Stimulated activated CD4-positive, alpha-beta T cell treated with anti-CD3 and anti-CD28 coated beads, Interleukin-1b, Interleukin-23, amount 100 ng/mL, for 48 hours (primary cell): Measurements from ENCODE around the gene GRIK4.

ENCODE experiments used
- DNase-seq: peaks from one replicate; pipeline ENCODE4 v3.0.0-alpha.2; 2020

GRIK4 gene

DNA sequence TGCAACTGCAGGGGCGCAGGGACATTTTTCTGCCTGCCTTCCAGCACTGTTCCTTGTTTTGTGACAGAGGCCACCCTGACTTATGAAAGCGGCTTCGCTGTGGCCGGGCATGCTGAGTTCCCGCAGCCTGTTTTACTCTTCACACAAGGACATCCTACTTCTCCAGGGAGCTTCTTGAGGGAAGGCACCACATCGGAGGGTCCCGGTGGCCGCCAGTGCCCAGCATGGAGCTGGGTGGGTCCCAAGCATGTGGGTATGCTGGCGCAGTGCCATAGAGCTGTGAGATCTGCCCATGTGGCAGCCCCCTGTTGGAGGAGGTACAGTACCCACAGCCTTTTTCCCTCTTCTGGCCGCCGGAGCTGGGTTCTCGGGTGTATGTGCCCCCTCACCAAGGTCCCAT is 136.1 kb downstream of the GRIK4 start:
- no peak for DNase-seq

DNA sequence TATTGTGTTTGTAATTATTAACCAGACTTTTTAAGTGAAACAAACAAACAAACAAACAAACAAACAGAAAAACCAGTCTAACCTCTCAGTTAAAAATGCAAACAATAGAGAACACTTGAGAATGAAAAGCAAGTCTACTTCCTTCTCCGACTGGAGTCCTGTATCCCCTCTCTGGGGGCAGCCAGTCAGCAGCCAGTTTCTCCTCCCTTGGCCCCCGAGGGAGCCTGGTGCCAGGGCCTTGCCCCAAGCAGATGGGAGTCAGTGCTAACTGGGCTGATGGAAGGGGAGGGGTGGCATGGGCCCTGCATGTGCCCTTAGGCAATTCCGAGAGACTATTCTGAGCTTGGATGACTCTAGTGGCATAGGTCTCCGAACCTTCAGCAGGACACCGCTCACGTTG is 137.2 kb downstream of the GRIK4 start:
- no peak for DNase-seq

DNA sequence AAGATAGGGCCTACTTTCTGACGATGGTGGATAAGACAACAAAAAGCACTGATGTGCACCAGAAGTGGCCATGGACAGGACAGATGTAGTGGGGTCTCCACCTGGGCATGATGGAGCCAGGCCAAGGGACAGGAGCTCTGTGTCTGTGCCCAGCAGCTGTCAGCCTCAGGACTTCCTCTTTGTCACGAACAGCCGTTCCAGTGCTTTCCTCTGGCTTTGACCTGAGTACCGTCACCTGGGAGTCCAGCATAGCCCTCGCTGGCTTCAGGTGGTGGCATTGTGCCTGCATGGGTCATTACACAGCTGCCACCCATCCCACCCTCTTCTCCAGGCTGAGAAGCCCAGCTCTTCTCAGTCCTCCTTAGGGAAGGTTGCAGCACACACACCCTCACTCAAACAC is 137.8 kb downstream of the GRIK4 start:
- DNase-seq: no peak

DNA sequence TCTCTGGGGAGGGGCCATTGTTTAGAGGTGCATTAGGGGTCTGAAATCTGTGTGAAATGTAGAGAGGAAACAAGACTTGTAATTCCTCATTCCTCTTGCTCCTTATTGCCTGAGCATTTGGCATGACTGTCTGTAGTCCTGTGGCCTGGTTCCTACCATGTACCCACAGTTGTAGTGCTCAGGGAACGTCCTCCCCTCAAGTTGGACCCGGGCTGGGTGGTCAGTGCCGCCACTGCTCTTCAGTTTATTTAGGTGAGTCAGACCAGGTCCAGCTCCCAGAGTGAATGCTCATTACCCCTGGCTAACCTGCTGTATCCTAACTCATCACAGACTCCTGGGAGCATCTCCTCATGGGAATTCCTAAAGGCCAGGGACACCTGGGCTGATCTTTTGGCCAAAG is 139.8 kb downstream of the GRIK4 start:
- DNase-seq: no peak

DNA sequence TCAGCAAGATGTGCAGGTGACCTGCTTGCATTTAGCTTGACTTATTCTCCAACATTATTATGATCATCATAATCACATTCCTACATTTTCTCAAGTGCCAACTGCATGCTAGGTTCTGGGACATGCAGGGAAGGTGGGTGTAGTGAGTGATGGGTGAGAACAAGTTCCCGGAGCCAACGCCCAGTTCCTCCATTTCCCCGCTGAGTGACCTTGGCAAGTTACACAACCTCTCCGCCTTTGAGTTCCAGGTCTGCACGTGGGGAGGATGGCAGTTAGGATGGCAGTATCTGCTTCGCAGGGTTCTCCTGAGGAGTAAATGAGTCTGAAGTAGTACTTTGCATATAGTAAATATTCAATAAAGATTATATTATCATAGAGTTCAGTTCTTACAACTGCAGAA is 140.3 kb downstream of the GRIK4 start:
- no peak for DNase-seq

DNA sequence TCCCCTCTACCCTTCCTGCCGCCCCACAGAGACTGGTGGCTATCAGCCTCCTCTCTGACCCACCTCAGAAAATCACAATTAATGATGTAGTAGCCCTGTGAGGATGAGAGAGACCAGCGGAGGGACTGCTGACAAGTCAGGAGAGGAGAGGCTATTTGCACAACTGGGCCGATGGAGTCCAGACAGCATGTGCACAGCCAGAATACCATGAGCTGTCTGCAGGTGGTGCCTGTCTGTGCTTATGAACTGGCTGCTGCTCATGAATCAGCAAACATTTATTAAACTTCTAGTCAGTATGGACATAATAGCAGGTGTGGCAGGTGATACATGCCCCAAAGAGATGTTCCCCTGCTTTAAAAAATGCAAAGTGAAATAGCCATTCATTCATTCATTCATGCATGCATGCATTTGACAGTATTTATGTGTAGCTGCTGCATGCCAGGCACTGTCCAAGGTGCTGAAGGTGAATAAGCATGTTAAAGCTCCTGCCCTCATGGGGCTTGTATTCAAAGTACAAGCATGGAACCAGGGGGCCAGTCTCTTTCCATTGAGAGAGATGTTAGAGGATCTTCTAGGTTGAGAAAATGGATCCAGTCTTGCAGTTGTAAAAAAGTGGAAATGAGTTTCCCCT is 141.3 kb downstream of the GRIK4 start:
- no peak for DNase-seq

DNA sequence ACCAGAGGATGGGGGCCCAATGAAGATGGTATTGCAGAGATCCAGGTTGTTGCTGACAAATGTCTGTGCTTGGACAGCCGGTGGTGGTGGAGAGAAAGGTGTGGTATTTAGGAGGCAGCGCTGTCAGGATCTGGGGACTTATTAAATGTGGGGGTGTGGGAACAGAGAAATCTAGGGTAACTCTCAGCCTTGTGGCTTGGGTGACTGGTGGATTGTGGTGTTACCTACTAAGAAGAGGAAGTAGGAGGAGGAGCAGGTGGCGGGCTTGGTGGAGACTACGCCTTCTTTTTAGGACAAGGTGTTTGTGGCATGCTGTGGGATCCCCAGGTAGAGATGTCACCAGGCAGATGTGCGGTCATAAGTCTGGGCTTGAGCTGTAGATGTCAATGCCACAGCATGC is 144.0 kb downstream of the GRIK4 start:
- DNase-seq: no peak

DNA sequence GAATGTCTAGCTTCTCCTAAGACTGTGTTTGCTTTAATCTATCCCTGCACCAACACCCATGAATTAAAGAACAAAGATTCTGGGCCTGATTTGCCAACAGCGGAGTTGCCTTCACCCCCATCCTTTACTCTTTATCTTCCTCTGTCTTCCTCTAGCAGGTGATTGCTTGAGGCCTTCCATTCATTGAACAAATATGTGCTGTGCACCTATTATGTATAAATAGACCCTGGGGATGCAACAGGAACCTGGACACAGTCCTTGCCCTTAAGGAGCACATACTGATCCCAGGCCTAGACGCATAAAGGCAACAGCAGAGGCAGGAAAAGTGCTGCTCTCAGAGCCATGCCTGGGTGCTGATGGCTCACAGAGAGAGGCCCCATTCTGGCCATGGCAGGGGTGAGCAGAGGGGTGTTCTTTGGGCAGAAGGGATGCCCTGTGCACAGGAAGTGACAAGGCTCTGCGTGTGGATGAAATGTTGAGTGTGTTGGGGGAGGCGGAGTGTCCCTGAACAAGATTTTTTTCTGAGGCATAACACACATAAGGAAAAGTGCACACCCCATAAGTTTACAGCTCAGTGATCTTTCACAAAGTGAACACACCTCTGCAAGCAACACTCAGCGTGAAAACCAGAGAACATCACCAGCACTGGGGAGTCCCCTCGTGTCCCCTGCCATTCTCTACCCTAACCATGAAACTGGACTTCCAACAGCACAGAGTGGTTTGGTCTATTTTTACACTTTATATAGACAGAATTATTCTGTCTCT is 145.9 kb downstream of the GRIK4 start:
- DNase-seq: no peak

DNA sequence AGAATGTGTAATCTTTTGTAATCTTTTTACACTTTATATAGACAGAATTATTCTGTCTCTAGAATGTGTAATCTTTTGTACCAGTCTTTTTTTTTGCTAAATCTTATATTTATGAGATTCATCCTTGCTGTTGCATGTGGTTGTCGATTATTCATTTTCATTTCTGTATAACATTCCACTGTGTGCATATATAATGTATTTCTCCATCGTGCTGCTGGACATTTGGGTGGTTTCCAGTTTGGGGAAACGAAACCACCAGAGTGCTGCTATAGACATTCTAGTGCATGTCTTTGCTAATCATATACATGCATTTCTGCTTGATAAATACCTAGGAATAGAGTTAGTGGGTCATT is 146.5 kb downstream of the GRIK4 start:
- no peak for DNase-seq

DNA sequence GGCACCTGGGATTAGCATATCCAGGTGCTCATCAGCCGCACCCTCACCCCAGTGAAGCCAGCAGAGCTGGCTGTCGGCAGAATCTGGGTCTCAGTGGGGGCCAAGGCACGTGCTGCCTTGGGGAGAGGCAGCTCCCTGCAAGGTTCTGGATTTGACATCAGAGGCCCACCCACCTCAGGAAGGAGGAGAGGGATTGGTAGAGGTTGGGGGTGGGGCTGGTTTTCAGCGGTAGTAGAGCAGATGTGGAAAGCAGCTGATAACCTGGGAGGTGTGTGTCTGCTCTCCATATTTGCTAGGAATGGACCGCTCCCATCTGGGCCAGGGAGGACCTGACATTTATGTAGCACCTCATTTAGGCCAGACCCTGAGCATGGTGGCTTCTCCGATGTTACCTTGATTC is 147.5 kb downstream of the GRIK4 start:
- no peak for DNase-seq

DNA sequence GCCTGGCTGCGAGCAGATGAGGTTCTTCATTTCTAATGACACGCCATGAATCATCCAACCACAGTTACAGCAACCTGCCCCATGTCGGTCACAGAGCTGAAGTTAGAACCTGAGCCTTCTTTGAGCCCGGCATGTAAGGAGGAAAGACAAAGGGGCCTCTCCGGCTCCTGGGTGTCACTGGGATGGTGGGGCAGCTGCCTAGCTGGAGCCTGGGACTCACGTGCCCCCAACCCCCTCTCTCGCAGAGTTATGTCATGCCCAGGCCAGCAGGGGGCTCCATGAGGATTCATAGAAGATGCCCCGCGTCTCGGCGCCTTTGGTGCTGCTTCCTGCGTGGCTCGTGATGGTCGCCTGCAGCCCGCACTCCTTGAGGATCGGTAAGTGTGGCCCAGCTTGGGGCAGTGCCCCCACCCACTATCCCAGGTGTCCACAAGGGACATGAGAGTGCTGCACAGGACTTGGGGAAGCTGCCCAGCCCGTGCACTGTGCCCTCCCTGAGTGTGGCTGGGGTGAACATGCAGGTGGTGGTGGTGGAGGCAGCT is 148.5 kb downstream of the GRIK4 start:
- peak; percentile 10 for DNase-seq

DNA sequence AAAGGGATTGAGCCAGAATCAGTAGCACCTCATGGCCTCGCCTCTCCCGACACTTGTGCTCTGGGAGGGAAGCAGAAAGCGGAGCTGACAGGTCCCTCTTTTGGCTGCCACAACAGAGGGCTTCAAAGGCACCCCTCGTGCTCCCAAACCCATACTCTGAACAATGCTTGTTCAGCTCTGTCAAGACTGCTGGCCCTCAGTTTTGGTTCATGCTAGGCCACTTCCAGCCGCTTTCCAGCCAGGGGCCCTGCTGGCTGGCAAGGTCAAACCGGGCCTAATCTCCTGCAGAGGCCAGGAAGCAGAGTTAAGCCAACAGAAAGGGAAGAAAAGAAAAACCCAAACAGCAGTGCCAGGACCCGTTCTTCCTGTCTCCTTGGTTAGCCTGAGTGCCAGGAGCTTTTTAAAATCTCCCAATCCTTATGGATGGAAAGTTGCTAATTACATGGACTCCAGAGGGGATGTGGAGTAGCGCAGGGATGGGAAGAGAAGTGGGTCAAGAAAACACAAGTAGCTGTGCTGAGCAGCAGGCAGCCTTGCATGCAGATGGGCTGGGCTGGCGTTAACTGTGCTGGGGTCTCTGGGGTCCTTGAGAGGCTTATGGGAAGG is 150.6 kb downstream of the GRIK4 start:
- no peak for DNase-seq

DNA sequence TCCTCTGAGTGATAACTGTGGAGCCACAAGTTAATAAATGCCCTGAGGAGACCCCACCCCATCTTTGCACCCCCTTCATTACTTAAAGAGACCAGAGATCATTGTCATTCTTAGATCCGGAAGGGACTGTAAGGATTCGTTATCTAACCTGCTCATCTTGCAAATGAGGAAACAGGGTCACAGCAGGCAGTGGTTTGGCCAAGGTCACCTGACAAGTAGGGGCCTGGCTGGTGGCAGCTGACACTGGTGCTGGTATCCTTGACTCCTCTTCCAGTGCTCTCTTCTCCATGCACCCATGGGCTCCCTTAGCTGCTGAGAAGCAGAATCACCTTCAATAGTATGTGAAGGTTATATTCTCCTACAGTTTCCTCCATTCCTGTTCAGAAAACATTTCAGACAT is 151.6 kb downstream of the GRIK4 start:
- no peak for DNase-seq

DNA sequence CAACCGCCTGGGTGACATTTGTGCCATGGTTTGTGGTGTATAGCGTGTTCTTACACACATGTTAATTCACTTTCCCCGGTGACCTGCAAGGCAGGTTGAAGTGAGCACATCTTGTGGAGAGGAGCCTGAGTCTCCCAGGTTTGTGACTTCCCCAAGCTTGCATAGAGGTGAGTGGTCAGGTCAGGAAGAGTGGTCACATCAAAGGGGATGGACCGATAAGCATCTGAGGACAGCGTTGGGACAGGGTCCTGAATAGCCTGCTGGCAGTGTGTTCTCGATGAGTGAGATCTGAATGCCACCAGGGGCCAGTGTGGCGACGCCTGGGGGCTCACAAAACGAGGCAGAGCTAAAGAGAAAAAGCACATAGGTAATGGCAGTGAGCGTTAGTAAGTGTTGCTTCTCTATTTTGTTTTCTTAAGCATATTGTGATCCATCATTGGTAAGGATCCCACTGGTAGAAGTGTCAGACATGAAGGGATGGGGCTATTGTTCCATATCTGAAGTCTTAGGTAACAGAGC is 154.6 kb downstream of the GRIK4 start:
- no peak for DNase-seq

DNA sequence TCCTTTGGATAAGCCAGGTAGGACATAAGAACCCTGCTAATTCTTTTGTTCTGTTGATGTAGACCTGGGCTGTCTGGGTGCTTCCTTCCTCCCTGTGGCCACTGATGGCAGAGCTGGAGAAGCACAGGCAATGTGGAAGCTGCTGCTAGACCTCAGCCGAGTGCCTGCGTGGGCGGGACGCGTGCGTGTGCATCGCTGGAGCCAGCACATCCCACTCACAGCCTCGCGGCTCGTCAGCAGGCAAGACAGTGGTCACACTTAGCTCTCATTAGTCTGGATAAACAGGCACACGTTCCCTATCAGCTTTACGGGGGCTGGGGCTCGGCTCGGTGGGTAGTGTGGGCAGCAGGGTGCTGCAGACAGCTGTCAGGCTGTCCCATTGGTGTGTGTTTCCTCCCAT is 155.7 kb downstream of the GRIK4 start:
- DNase-seq: no peak

DNA sequence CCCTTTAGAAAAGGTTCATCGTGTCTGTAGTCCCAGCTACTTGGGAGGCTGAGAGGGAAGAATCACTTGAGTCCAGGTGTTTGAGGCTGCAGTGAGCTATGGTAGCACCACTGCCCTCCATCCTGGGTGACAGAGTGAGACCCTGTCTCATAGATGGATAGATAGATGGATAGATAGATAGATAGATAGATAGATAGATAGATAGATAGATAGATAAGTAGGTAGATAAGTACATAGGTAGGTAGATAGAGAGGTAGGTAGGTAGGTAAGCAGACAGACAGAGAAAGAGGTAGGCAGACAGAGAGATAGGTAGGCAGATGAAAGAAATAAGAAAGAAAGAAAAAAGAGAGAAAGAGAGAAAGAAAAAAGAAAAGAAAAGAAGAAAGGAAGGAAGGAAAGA is 156.4 kb downstream of the GRIK4 start:
- DNase-seq: no peak

DNA sequence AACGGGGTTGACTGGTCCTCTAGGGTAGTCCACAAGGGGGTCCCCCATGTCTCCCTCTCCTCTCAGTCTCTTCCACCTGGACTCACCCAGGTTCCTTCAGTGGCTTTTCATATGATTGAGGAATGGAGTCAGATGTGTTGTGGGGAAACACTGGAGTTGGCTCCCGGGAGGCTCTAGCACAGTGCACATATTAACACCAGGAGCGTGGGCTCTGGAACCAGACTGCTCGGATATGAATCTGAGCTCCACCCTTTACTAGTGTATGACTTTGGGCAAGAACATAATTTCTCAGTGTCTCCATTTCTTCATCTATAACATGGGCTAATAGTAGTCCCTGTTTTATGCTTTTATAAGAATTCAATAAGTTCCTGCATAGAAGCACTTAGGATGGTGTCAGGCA is 157.0 kb downstream of the GRIK4 start:
- no peak for DNase-seq

DNA sequence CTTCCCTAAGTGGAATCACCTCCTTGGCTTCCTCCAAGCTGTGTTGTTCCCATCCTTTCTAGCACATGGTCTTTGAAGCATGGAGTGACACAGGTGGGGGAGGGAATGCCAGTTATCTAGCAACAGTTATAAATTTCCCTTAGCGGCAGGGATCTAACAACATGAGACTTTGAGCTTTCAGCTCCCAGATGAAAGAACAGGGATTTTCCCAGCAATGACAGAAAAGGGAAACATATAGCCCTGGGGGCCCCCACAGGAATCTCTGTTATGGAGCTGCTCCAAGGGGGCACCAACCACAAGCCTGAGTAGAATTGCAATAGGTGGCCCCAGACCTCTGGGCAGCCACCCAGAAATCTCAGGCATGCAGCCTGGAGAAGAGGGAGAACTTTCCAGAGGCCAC is 163.0 kb downstream of the GRIK4 start:
- DNase-seq: no peak

DNA sequence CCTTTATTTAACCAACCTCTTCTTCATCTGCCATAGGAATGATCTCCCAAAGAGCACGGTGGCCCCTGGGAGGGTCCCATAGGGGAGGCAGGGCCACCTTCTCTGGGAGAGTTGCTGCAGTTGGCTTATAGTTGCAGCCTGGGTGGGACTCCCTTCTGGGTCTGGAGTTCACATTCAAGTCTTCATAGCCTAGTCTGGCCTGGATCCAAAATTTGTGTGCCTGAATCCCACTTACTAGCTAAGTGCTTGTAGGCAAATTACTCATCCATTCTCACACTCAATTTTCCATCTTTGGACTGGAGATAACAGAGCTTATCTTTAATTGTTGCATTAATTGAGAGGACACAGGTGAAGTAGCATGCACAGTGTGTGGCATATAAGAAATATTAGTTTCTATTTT is 163.6 kb downstream of the GRIK4 start:
- no peak for DNase-seq

DNA sequence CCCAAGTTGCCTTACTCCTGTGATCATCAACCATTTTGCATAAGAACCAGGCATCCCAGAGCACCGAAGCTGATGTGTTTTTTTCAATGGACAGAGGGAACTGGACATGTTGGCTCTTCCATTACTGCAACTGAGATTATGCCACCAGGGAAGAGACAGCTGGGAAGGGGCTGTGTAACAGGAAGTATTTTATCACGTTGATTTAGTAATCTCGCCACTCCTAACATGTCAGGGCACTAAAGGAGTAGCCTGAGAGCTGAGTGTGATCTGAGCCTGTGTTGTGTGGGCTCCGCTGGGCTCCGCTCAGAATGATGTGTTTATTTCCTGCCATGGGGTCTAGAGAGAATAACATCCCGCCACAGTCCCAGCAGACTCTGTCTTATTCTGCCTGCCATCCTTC is 165.4 kb downstream of the GRIK4 start:
- no peak for DNase-seq

DNA sequence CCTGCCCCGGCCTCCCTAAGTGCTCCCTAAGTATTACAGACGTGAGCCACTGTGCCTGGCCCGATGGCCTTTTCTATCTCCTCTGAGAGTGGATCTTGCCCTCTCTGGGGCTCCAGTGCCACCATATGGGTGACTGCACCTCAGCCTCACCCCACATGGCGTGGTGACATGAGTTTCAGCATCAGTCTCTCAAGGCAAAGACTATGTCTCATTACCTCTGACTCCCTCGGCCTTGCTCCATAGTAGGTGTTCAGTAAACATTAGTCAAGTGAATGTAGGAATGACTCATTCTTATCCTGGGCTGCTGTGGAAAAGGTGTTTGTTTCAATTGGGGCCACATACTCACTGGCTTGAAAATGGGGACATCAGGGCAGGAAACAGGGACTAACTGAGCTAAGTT is 168.8 kb downstream of the GRIK4 start:
- DNase-seq: no peak

DNA sequence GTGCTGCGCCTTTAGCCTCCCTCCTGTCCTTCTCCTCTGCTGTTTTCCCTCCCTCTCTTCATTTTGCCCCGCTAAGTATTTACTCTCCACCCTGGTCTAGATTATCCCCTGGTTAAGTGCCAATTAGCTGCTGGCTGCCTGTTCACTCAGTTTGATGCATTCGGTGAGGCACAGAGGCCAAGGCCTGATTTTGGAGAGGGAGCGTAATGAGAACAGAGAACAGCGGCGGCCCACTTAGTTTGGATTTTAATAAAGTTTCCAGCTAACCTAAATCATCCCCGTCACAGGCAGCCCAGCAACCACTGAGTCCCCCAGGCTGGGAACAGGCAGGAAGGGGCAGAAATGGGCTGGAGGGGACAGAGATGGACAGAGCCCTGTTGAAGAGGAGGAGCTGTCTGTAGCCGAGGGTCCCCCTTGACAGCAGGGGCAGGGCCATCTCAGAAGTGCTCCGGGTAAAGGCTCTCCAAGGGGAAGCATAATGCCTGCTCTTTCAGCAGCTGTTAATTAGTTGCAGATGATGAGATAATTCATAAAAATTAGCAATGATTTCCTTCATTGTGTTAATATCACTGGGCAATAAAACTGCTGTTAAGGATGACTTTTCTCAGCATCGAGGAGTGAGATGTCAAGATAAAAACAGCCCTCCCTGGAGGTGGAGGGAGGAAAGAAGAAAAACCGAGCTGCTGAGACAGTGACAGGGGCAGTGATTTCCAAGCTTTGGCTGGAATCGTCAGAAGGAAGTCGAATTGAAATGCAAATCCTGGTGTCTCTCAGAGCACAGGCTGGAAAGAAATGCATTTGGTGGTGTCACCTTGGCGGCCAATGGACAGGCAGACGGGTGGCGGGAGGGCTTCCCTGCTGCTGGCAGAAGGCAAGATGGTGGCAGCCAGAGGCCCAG is 170.1 kb downstream of the GRIK4 start:
- DNase-seq: no peak

DNA sequence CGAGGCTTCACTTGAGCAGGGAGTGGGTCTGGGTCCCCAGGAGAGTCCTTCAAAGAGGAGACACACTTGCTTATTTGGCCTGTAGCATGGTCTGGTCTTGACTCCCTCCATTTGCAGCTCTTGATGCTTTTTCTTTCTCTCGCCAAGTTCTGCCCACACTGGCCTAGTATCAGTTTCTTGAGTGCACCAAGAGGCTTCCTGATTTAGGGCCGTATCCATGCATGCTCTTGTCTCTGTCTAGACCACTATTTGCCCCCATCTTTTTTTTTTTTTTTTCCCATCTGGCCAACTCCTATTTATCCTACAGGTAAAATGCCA is 170.7 kb downstream of the GRIK4 start:
- no peak for DNase-seq
